Right forelimb (tissue), 1 donor: ENCODE data around the gene CHD9.
"Not testable (repeated sequence)": the region's sequence is repeated elsewhere in the genome, so short reads cannot be mapped to it uniquely, and the experiment has no call there.

Experiments
- DNase-seq: peaks from one replicate; pipeline ENCODE4 v3.0.0-alpha.2; 2018

CHD9 gene

DNA sequence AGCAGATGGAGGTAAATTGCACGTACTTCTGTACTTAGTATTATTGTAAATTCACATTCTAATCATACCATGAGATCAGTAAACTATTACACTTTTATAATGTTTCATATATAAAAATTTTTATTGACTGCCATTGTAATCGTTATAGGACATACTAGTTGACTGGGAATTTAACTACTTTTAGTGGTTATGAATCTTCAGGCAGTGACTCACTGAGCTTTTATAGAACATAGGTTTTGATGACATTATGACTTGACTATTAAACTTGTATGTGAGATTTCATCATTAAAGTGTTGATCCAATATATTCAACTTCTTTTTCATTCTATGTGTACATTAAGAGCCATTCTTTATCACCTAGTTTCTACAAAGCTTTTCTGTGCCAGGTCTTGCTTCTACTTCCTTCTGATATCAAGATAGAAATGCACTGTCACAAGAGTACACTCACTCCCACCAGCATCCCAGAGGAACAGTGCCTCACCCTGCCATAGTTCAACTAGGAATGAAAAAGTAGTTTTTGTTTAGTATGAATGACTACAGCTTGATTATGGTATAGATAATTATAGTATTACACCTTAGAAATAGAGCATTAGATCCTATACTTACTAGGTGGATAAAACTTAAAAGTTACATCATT is 237.1 kb downstream of the CHD9 start:
- DNase-seq: no peak

- DNase-seq: no peak
These were observed 242.7 kb downstream of the CHD9 start for GRCh38 chr16:53297477-53297876.

DNA sequence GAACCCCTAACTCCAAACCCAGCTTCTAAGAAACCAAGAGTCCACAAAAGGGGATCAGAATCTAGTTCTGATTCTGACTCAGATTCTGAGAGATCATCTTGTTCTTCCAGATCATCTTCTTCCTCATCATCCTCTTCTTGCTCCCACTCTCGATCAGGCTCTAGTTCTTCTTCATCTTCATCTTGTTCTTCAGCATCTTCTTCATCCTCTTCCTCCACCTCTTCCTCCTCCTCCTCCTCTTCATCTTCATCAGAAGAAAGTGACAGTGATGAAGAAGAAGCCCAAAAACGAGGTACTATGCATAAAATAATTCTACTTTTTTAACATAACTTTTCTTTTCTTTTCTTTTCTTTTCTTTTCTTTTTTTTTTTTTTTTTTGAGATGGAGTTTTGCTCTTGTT is 249.5 kb downstream of the CHD9 start:
- DNase-seq: no peak

GRCh38 chr16:53305743-53306142 is 251.0 kb downstream of the CHD9 start:
- DNase-seq: no peak

GRCh38 chr16:53309457-53309856 is 254.7 kb downstream of the CHD9 start:
- no peak for DNase-seq

DNA sequence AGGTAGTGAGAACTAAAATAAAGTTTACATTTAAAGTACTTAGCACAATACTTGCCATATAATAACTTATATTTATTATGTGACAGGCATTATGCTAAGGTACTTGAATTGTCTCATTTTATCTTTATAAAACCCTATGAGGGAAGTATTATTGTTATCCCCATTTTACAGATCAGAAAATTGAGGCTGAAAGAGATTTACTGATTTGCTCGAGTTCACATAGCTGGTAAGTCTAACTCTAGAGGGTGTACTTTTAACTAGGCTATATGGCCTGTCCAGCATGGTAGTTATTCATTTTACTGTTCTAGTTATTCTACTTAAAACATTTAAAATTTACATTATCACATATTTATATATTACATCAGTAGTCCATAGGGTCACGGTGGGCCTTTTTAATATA is 266.2 kb downstream of the CHD9 start:
- no peak for DNase-seq

GRCh38 chr16:53323924-53324323 is 269.1 kb downstream of the CHD9 start:
- DNase-seq: no peak

GRCh38 chr16:53330991-53331390 is 276.2 kb downstream of the CHD9 start:
- DNase-seq: not testable (repeated sequence)

DNA sequence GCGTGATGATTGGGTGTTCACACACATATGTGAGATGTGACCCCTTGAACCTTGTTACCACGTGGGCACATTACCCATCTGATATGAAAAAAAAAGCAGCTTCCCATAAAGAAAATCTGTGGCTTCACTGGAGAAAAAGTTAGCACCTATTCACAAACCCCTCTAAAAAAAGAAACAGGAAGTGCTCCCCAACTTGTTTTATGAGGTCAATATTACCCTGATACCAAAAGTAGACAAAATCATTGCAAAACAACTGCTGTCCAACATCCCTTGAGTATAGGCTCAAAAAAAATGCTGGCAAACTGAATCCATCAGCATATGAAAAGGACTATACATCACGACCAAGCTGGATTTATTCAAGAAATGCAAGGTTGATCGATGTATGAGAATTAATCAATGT is 279.8 kb downstream of the CHD9 start:
- DNase-seq: no peak

- DNase-seq: no peak
These were observed 282.5 kb downstream of the CHD9 start for GRCh38 chr16:53337294-53337693.

GRCh38 chr16:53341792-53342191 is 287.0 kb downstream of the CHD9 start:
- DNase-seq: no peak

- DNase-seq: no peak
These were observed 300.3 kb downstream of the CHD9 start for GRCh38 chr16:53355064-53355463.

DNA sequence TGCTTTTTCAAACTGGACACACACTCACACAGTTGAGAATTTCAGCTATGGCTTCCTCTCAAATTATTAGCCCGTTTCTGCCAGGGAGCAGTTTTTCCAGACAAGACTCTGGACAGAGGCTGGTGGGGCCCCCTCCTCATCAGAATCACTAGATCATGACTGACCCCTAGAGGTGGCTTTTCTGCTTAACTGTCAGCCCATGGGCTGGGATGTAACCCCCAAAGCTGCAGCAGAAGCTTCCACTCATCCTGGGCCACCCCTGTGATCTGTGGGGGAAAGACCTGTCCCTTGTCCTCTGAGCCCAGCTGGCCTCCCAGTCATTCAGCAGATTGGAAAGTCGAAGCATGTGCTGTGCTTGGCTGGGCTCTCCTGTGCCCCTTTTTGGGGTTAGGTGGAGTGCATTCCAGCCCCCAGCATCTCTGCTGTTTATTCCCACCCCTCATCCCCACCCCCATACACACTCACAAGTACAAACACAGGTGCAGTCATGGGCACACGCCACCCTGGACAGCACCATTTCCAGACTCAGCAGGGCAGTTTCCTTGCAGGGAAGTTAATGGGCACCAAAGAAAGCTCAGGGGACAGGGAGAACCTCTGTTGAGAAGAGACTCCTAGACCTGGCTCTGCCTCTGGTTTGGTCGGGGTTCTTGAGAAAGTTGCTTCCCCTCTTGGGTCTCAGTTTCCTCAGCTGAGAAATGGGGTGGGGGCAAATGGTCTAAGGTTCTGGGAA is 301.9 kb downstream of the CHD9 start:
- no peak for DNase-seq

GRCh38 chr16:53357208-53357586 is 302.4 kb downstream of the CHD9 start:
- DNase-seq: no peak

DNA sequence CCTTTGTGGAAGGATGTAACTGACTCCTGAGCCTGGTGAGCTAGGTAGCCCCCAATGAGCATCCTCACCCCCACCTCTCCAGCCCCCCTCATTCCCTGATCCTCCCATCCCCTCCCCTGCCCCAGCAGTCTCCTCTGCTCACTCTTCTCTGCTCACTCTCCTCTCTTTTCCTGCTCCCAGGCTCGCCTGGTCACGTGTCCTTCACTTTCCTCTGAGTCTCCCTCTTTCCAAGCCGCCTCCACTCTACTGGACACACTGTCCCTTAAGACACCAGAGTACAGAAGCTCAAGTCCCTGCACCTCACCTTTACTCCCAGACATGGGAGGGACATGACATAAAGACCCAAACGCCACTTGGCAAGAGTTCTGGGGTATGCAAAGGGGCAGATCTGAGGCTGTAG is 303.2 kb downstream of the CHD9 start:
- no peak for DNase-seq

DNA sequence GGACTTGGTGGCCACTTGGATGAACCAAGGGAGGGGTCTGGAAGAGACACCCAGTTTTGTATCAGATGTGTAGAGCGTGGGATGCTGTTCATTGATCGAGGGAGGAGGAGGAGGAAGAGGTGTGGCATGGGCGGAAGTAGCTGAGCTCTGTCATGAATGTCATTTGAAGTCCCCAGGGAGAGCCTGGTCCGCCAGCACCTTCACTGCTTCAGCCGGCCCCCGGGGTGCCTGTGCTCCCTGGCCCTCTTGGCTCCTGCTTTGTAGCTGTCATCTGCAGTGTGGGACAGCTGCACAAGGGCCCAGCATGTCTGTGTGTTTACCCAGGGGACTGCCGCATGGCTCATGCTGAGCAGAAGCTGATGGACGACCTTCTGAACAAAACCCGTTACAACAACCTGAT is 304.1 kb downstream of the CHD9 start:
- DNase-seq: no peak

DNA sequence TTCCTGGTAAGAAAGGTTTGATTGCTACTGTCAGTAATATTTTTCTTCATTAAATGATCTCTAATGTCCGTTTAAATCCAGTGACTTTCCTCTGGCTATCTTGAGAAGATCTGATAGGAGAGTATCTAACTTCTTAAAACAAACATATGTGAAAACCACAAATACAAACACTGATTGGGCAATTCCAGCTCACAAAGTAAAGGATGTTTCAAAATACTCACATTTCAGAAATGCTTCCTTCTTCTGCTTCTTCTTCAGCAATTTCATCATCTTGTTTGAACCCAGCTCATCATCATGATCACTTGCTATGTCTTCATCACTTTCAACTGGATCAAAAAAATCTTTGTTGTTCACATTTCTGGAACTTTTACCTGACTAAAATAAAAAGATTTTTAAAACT is 315.1 kb downstream of the CHD9 start:
- no peak for DNase-seq

DNA sequence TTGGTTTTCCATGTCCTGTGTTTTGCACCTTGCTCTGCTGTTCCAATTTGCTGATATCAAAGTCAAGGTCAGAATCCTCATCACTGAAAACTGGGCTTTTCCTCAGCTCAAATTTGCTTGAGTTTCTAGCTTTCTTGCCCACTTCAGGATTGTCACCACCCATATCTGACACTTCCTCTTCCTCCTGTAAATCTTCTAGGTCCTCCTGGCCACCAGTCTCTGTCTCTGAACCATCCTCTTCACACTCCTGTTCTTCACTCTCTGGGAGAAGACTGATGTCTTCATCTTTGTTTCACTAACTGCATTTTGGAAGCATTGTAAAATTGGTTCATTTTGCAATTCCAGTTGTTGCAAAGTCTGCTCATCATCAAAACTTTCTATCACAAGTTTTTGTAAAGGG is 316.0 kb downstream of the CHD9 start:
- no peak for DNase-seq

DNA sequence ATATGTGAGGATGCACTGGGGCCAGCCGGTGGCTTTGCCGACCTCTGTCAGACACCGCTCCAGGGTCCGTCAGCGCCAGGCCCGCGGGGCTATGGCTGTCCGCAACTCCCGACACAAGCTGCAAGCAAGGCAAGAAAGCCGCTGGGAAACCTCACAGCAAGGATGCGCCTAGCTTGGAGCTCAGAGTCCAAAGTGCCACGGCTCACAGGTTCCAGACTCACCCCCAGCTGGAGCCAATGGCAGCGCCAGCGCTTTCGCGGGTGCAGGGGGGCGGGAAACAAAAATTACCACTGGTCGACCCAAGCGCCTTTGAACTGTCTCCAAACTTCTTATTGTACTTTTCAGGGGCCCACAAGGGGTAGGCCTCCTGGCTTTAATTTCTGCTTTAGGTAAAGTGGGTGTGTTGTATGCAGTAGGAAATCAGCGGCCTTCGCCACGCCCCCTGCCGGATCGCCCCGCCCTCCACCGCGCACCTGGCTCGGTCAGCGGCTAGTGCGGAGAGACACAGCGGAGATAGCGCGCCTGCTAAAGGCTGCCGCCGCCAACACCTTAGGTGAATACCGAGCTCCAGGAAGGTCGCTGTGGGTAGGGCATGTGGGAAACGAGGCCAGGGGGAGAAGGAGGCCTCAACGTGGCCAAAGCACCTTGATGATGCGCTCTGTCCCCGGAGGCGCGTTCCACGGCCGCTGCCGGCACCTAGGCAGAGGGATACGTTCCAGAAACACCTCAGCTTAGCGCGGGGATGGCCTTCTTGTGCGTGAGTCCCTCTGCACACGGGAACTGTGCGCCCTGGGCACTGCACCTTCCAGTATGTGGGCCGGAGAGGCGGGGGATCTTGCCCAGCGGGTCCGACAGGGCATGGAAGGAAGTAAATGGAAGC is 318.4 kb downstream of the CHD9 start:
- no peak for DNase-seq

GRCh38 chr16:53374800-53375199 is 320.0 kb downstream of the CHD9 start:
- no peak for DNase-seq

DNA sequence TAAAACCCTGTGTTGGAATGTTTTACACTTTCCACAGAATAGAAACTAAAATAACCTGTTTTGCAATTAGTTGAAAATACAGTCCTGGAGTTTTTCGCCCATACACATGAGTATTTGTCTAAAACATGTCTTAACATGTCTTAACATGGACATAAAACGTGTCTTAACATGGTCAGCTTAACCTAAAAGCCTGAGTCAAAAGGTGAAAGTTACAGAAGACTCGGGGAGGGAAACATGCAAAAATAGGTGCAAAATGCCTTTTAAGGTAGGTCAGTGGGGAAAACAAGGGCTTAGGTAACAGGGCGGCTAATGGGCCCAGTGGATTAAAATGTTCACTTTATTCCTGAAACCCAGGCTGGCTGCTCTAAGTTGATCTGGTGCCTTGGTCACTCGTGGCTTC is 323.3 kb downstream of the CHD9 start:
- no peak for DNase-seq
